ES-I3 (cell line): ENCODE measurements around the gene TYRO3.
"Not testable (repeated sequence)": the region's sequence is repeated elsewhere in the genome, so short reads cannot be mapped to it uniquely, and the experiment has no call there.

Experiments
- H3K36me3 ChIP-seq: 2 replicates; pipeline ENCODE4 v1.6.1; 2013; ENCODE audit warnings: mild to moderate bottlenecking, low read length, control low read depth, moderate library complexity; ENCODE audit not compliant: insufficient read depth
- H3K4me1 ChIP-seq: 2 replicates; pipeline ENCODE4 v1.6.1; 2013; ENCODE audit warnings: mild to moderate bottlenecking, control low read depth, low read length; ENCODE audit not compliant: insufficient read depth
- H3K9ac ChIP-seq: 2 replicates; pipeline ENCODE4 v1.6.1; 2013; ENCODE audit warnings: low read depth, mild to moderate bottlenecking, low read length, moderate library complexity
- H3K9me3 ChIP-seq: 2 replicates; pipeline ENCODE4 v1.6.1; 2013; ENCODE audit warnings: mild to moderate bottlenecking, low read length, moderate library complexity; ENCODE audit not compliant: control insufficient read depth, insufficient read depth

The TYRO3 gene

GRCh38 chr15:41561777-41562145 lies 2.7 kb downstream of the TYRO3 start:
- Histone ChIP-seq H3K36me3 (no peaks in the 10 kb centered on the region), H3K9ac (no peak overlapping the region), H3K9me3 (no peaks in the 10 kb centered on the region), H3K4me1 (peaks cover 69% of the 10 kb centered on the region)

DNA sequence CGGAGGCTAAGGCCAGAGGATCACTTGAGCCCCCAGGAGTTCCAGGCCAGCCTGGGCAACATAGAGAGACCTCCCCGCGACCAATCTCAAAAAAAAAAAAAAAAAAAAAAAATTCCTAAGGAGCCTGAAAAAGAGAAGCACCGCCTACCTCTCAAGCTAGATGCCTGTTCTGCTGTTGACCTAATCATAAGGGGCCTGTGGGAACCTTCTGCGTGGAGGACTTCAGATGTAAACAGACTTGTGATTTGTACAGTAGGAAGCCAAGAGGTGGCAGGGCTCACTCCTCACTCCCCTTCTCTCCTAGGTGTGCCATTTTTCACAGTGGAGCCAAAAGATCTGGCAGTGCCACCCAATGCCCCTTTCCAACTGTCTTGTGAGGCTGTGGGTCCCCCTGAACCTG lies 3.2 kb downstream of the TYRO3 start:
- H3K9ac ChIP-seq = no peak overlapping the region
- no peaks in the 10 kb centered on the region for H3K36me3 ChIP-seq
- H3K9me3 ChIP-seq = no peaks in the 10 kb centered on the region
- H3K4me1 ChIP-seq = peaks cover 74% of the 10 kb centered on the region

DNA sequence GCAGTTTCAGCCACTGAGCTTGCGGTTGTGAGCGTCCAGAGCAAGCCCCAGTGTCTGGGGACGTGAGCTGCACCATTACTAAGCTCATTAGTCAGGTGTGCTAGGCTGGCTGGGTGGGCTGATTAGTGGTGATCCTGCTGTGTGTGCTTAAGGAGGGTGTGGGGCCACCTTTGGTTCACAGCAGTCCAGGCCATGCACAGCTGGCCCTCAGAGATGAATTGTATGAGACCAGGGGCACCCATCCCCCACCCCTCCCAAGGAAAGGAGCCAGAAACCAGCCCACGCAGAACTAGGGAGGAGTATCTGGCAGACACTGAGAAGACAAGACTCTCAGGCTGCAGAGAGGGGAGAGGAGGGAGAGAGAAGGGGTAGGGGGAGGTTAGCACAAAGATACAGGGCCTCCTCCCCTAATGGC lies 3.8 kb downstream of the TYRO3 start:
- Histone ChIP-seq H3K36me3 (no peaks in the 10 kb centered on the region), H3K9me3 (no peaks in the 10 kb centered on the region), H3K9ac (no peak overlapping the region), H3K4me1 (peaks cover 78% of the 10 kb centered on the region)

DNA sequence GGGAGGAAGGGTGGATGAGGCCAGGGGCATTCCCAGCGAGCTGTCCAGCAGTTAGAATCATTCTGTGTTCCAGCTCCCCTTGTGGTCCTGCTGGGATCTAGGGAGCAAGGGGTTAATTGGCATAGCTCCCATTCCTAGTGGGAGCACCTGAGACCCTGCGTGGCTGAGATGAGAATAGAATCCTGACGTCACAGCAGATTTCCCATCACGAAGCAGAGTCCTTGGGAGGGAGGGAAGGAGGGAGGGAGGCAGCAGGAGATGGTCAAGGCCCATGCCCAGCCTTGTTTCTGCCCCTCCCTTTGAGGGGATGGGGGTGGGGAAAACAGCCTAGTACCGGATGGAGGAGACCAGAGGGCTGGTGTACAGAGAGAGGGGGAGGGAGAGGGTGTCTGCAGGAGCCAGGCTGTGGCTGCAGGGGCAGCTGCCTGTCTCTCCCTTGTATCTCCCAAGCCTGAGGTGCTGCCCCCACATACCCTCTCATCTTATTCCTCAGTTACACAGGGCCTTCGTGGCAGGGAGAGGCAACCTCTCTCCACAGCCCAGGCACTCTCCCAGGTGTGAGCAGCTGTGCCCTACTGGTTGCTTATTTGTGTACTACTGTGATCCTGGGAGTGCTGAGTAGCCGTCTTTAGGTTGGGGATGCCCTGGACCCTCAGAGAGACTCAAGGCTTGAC lies 5.4 kb downstream of the TYRO3 start:
- Histone ChIP-seq H3K4me1 (peaks cover 88% of the 10 kb centered on the region), H3K36me3 (no peaks in the 10 kb centered on the region), H3K9me3 (no peaks in the 10 kb centered on the region), H3K9ac (no peak overlapping the region)

DNA sequence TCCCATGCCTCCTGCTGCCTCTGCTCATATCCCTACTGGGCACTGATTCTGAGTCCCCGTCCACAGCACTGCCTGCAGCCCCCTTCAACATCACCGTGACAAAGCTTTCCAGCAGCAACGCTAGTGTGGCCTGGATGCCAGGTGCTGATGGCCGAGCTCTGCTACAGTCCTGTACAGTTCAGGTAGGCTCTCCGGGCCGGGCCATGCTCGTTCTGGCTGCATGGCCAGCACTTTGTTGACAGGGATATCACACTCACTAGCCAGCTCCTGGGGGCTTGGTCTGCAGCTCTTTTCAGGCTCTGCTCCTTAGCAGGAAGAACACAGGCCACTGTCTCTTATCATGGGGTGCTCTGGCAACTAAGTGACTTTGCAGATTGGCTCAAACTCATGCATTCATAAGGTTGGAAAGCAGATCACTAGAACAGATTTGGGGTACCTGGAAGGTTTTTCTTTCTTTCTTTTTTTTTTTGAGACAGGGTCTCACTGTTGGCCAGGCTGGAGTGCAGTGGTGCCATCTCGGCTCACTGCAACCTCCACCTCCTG lies 6.0 kb downstream of the TYRO3 start:
- H3K36me3 ChIP-seq = no peaks in the 10 kb centered on the region
- H3K9ac ChIP-seq = no peak overlapping the region
- H3K4me1 ChIP-seq = peaks cover 88% of the 10 kb centered on the region
- no peaks in the 10 kb centered on the region for H3K9me3 ChIP-seq

DNA sequence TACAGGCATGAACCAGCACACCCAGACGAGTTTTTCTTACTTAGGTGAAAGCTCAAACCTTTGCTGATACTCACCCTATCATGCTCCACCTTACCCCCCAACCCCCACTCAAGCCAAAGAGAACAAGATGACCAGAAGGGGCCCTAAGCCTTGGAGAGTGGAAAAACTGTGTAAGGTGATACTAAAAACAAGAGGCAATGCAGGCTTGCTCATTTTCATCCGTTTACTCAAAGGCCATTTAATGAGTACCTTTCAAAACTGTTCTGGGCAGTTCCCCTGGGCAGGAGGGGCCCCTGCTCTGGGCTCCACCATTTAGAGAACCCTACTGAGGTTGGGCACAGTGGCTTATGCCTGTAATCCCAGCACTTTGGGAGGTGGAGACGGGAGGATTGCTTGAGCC lies 6.7 kb downstream of the TYRO3 start:
- H3K4me1 ChIP-seq = peaks cover 85% of the 10 kb centered on the region
- H3K36me3 ChIP-seq = peaks cover under 1% of the 10 kb centered on the region; the same call in 1 of the 2 replicates
- no peak overlapping the region for H3K9ac ChIP-seq
- no peaks in the 10 kb centered on the region for H3K9me3 ChIP-seq

DNA sequence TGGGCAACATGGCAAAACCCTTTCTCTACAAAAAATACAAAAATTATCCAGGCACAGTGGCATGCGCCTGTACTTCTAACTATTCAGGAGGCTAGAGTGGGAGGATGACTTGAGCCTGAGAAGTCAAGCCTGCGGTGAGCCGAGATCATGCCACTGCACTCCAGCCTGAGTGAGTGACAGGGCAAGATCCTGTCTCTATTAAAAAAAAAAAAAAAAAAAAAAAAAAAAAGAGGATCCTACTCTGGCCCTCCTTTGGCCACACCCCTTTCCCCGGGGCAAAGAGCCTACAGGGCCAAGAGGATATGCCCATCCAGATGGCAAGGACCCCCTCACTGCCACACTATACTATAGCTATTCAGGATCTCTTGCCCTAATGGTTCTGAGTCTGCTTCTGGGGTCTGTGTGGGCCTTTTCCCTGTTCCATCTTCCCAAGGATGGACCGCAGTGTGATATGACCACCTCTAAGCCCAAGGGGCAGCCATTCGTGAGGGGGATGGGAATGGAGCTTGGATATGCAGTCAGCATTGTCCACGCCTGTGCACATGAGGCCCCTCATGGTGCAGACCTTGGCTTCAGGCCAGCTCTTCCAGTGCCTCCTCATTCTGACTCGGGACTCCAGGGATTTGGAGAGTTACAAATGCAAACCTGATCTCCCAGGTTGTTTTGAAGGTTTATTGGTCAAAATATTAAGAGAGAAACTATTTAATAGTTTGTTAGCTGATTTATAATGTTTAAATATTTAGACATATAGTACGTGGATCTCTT lies 7.3 kb downstream of the TYRO3 start:
- Histone ChIP-seq H3K9me3 (no peaks in the 10 kb centered on the region), H3K9ac (no peak overlapping the region), H3K36me3 (peaks cover 7% of the 10 kb centered on the region; the same call in 1 of the 2 replicates), H3K4me1 (peaks cover 79% of the 10 kb centered on the region)

DNA sequence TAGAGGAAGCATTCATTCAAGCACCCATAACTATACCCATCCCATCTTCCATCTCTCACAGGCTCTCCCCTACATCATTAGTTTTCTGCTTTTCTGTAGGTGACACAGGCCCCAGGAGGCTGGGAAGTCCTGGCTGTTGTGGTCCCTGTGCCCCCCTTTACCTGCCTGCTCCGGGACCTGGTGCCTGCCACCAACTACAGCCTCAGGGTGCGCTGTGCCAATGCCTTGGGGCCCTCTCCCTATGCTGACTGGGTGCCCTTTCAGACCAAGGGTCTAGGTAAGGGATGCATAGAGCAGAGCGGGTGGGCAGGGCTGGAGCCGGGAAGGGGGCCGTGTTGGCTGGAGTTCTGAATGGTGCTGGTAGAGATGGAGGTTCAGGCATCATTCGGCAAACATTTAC lies 8.2 kb downstream of the TYRO3 start:
- H3K9ac ChIP-seq = no peak overlapping the region

DNA sequence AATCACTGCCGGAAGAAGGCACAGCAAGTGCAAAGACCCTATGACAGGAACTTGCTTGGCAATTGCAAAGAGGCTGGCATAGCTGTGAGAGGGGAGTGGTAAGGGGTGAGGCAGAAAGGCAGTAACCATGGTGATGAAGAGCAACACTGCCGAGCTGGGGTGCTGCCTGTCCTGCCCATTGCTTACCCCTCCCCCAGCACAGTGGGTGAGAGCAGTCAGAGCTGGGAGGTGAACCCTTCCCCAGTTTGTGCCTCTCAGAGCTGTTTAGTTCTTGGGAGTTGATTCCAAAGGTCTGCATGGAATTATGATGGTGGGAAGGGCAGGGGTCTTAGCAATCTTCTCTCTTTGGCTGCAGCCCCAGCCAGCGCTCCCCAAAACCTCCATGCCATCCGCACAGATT lies 8.8 kb downstream of the TYRO3 start:
- H3K4me1 ChIP-seq = peaks cover 64% of the 10 kb centered on the region
- no peaks in the 10 kb centered on the region for H3K9me3 ChIP-seq
- H3K36me3 ChIP-seq = peaks cover 9% of the 10 kb centered on the region; the same call in 1 of the 2 replicates
- no peak overlapping the region for H3K9ac ChIP-seq

More for the DNA sequence above, 8.2 kb downstream of the TYRO3 start:
- Histone ChIP-seq H3K4me1 (peaks cover 70% of the 10 kb centered on the region), H3K36me3 (peaks cover 9% of the 10 kb centered on the region; the same call in 1 of the 2 replicates), H3K9me3 (no peaks in the 10 kb centered on the region)

DNA sequence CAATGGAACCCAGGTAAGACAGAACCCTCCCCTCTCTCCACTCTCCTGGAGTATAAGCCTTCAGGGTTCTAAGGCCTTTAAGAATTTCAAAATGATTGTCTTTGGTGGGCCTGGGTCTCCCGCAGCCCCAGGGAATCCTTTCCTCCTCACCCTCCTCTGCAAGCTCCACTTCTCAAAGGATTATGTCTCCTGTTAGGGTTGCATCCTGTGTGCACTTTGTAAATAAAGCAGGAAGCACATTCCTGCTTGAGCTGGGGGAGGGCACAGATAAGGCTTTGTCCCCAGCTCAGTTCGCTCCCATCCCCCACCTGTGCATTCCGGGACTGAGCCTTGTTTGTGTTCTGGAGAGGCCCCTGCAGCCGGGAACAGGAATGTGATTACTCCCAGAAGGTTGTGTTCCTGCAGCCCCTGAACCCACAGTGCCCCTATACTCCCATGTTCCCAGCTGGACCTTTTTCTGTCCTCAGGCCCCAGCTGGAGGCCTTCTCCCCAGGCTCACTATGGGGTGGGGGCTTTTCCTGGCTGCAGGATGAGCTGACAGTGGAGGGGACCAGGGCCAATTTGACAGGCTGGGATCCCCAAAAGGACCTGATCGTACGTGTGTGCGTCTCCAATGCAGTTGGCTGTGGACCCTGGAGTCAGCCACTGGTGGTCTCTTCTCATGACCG lies 9.5 kb downstream of the TYRO3 start:
- Histone ChIP-seq H3K36me3 (peaks cover 9% of the 10 kb centered on the region; the same call in 1 of the 2 replicates), H3K4me1 (peaks cover 57% of the 10 kb centered on the region), H3K9me3 (no peaks in the 10 kb centered on the region), H3K9ac (no peak overlapping the region; the same call in 1 of the 2 replicates)

DNA sequence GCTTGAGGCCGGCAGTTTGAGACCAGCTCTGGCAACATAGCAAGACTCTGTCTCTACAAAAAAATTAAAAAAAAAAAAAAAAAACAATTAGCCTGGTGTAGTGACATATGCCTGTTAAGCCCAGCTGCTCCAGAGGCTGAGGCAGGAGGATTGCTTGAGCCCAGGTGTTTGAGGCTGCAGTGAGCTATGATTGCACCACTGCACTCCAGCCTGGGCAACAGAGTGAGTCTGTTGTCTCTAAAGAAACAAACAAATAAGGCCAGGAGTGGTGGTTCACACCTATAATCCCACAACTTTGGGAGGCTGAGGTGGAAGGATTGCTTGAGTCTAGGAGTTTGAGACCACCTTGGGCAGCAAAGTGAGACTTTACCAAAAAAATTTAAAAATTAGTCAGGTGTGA lies 10.2 kb downstream of the TYRO3 start:
- peaks cover 50% of the 10 kb centered on the region for H3K4me1 ChIP-seq
- H3K36me3 ChIP-seq, H3K9me3 ChIP-seq, H3K9ac ChIP-seq: not testable (repeated sequence)

DNA sequence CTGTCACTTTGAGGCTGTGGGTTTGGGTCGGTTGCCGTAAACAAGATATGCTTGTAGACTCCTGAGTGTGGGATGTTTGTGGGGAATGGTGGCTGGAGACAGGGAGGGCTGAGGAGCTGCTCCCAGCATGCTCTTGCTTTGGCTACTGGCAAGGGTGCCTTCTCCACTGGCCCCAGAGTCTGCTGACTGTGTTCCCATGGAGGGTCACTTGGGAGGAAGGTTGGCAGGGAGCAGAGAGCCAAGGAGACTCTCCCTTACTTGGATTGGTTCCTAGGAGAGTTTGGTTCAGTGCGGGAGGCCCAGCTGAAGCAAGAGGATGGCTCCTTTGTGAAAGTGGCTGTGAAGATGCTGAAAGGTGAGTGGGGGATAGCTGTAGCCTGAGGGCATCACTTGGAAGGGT lies 11.8 kb downstream of the TYRO3 start:
- peaks cover 18% of the 10 kb centered on the region for H3K36me3 ChIP-seq
- no peaks in the 10 kb centered on the region for H3K9me3 ChIP-seq
- no peak overlapping the region for H3K9ac ChIP-seq
- peaks cover 35% of the 10 kb centered on the region for H3K4me1 ChIP-seq

- H3K9ac ChIP-seq = no peak overlapping the region
- H3K9me3 ChIP-seq = no peaks in the 10 kb centered on the region
- peaks cover 22% of the 10 kb centered on the region for H3K36me3 ChIP-seq
- peaks cover 24% of the 10 kb centered on the region for H3K4me1 ChIP-seq
These were observed 12.9 kb downstream of the TYRO3 start for GRCh38 chr15:41571948-41572347.

DNA sequence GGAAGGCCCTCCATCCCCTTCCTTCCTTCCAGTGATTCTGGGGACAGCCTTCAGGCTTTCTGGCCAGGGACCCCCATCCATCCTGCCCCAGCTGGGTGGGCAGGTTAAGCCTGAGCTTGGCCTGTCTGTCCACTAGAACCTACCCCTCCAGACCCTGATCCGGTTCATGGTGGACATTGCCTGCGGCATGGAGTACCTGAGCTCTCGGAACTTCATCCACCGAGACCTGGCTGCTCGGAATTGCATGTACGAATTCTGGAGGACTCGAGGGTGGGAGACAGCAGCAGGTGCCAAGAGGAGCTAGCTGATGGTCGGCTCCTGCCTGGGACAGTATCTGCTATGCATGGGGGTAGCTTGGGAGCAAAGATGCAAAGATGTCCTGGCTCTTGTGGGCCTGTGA lies 13.9 kb downstream of the TYRO3 start:
- Histone ChIP-seq H3K4me1 (peaks cover 15% of the 10 kb centered on the region), H3K9ac (no peak overlapping the region), H3K9me3 (no peaks in the 10 kb centered on the region), H3K36me3 (peaks cover 22% of the 10 kb centered on the region)
